Activated effector memory CD4-positive, alpha-beta T cell treated with anti-CD3 and anti-CD28 coated beads, Interleukin-2, amount 50 U/mL, for 16 hours (primary cell): ENCODE data around the gene DCAF6.
"Not testable (repeated sequence)": the region's sequence is repeated elsewhere in the genome, so short reads cannot be mapped to it uniquely, and the experiment has no call there.

ENCODE experiments used
- DNase-seq: peaks from one replicate; pipeline ENCODE4 v3.0.0-alpha.2; 2020

DCAF6 gene

GRCh38 chr1:168032029-168032428 lies 95.5 kb downstream of the DCAF6 start:
- no peak for DNase-seq

GRCh38 chr1:168035345-168035744 lies 98.9 kb downstream of the DCAF6 start:
- DNase-seq = no peak

GRCh38 chr1:168042362-168042761 lies 105.9 kb downstream of the DCAF6 start:
- no peak for DNase-seq

- no peak for DNase-seq
Observed at GRCh38 chr1:168045311-168045710, 108.8 kb downstream of the DCAF6 start.

GRCh38 chr1:168050307-168050706 lies 113.8 kb downstream of the DCAF6 start:
- DNase-seq = no peak

GRCh38 chr1:168050880-168051279 lies 114.4 kb downstream of the DCAF6 start:
- DNase-seq = no peak

GRCh38 chr1:168053681-168054080 lies 117.2 kb downstream of the DCAF6 start:
- DNase-seq = no peak

GRCh38 chr1:168054117-168054516 lies 117.6 kb downstream of the DCAF6 start:
- DNase-seq = no peak

- not testable (repeated sequence) for DNase-seq
Observed at GRCh38 chr1:168056152-168056551, 119.7 kb downstream of the DCAF6 start.

- DNase-seq = no peak
Observed at GRCh38 chr1:168057355-168057754, 120.9 kb downstream of the DCAF6 start.

- DNase-seq = no peak
Observed at GRCh38 chr1:168057921-168058320, 121.4 kb downstream of the DCAF6 start.

- DNase-seq = no peak
Observed at GRCh38 chr1:168064216-168064615, 127.7 kb downstream of the DCAF6 start.

- DNase-seq = no peak
Observed at GRCh38 chr1:168065506-168065905, 129.0 kb downstream of the DCAF6 start.

GRCh38 chr1:168069384-168069783 lies 132.9 kb downstream of the DCAF6 start:
- no peak for DNase-seq

- no peak for DNase-seq
Observed at GRCh38 chr1:168079761-168080160, 143.3 kb downstream of the DCAF6 start.

GRCh38 chr1:168081373-168082007 lies 145.0 kb downstream of the DCAF6 start:
- DNase-seq = no peak

GRCh38 chr1:168082008-168082876 lies 145.8 kb downstream of the DCAF6 start:
- peak; percentile 85 for DNase-seq

GRCh38 chr1:168083456-168084325 lies 147.2 kb downstream of the DCAF6 start:
- no peak for DNase-seq

- DNase-seq = peak; percentile 85
Observed at GRCh38 chr1:168084396-168085231, 148.1 kb downstream of the DCAF6 start.

GRCh38 chr1:168085401-168085872 lies 149.0 kb downstream of the DCAF6 start:
- DNase-seq = no peak

- no peak for DNase-seq
Observed at GRCh38 chr1:168086438-168086837, 150.0 kb downstream of the DCAF6 start.

- no peak for DNase-seq
Observed at GRCh38 chr1:168087696-168088095, 151.2 kb downstream of the DCAF6 start.
